HCT116 (cell line): Measurements from ENCODE around the gene GCC1. TPM values are rescaled to one million over a fixed set of nuclear protein-coding genes. Genes with fewer than 3 reads are reported as not detected.

Source experiments
- ATAC-seq: fragments of 200-7000 bp; cut with Tn5 transposase; 2 replicates; pipeline ENCODE4 v1.9.1; 2020; ENCODE audit warnings: mild to moderate bottlenecking, moderate library complexity
- BruUV-seq: library from RNA; stranded (reverse); fragments of 400-500 nt; replicated peaks from 2 replicates; lab custom pipeline; 2021; lab: Mats Ljungman, UMichigan
- CTCF ChIA-PET: fragments of 300-600 bp; sonication (Branson Sonifier 250); formaldehyde crosslinking; loops from one replicate; lab custom pipeline; 2021; ENCODE audit warnings: antibody characterized with exemption; lab: Charles Lee
- POLR2A ChIA-PET: fragments of 300-600, 350-600 bp; sonication (Branson Sonifier 250); formaldehyde crosslinking; loops from one replicate; lab custom pipeline; 2021; ENCODE audit warnings: antibody characterized with exemption; lab: Charles Lee
- RAD21 ChIA-PET, 2 experiments: fragments of 300-600 bp; sonication (Branson Sonifier 250); formaldehyde crosslinking; loops; one replicate each; lab custom pipeline; 2023; ENCODE audit warnings: low total read pairs in 2 of 2; ENCODE audit not compliant: uncharacterized antibody in 2 of 2, unreplicated experiment in 2 of 2, low non-redundant PET in 1 of 2; lab: Charles Lee
- DNase-seq: peaks from one replicate; pipeline ENCODE4 v3.0.0-alpha.2; 2010; ENCODE audit warnings: low read depth, low spot score
- H2AFZ ChIP-seq: fragments of 200-600 bp; shearing (Covaris generic), sonication (generic); 2 replicates; pipeline ENCODE4 v1.6.1; 2017; ENCODE audit warnings: low read depth, mixed run types, mixed read lengths, antibody characterized with exemption, low read length; ENCODE audit not compliant: poor library complexity, severe bottlenecking
- H3K27ac ChIP-seq: 2 replicates; pipeline ENCODE4 v1.5.1; 2012; ENCODE audit warnings: low read depth, low read length
- H3K27me3 ChIP-seq: fragments of 200-600 bp; sonication (generic); 2 replicates; pipeline ENCODE4 v1.6.1; 2016; ENCODE audit warnings: mixed run types, low read length, mixed read lengths; ENCODE audit not compliant: insufficient read depth
- H3K36me3 ChIP-seq, 2 experiments: fragments of 200-500 bp in 1 of 2; fragments of 200-600 bp in 1 of 2; sonication (Bioruptor generic) in 1 of 2; sonication (generic) in 1 of 2; 2 replicates each; pipeline versions ENCODE4 v1.5.1 to v1.6.1; 2014 to 2016; ENCODE audit warnings: low read length in 2 of 2, inconsistent platforms in 1 of 2, mixed read lengths in 1 of 2, mixed run types in 1 of 2; ENCODE audit not compliant: insufficient read depth in 2 of 2, control insufficient read depth in 1 of 2
- H3K4me1 ChIP-seq, 2 experiments: fragments of 200-600 bp in 1 of 2; sonication (generic) in 1 of 2; 2 replicates each; pipeline versions ENCODE4 v1.5.1 to v1.6.1; 2012 to 2017; ENCODE audit warnings: low read length in 2 of 2, inconsistent platforms in 1 of 2, mild to moderate bottlenecking in 1 of 2, mixed read lengths in 1 of 2, mixed run types in 1 of 2, moderate library complexity in 1 of 2; ENCODE audit not compliant: insufficient read depth in 2 of 2, control insufficient read depth in 1 of 2
- H3K4me2 ChIP-seq: fragments of 200-600 bp; sonication (generic); 2 replicates; pipeline ENCODE4 v1.6.1; 2017; ENCODE audit warnings: mixed run types, low read length, mixed read lengths
- H3K4me3 ChIP-seq, 2 experiments: fragments of 200-600 bp in 1 of 2; sonication (generic) in 1 of 2; replicated peaks in 1 of 2; 2 replicates each; pipeline ENCODE4 v1.5.1; 2011 to 2016; ENCODE audit warnings: low read length in 2 of 2, control low read depth in 1 of 2, low read depth in 1 of 2, mild to moderate bottlenecking in 1 of 2, mixed read lengths in 1 of 2, mixed run types in 1 of 2
- H3K79me2 ChIP-seq: fragments of 200-600 bp; sonication (generic); 2 replicates; pipeline ENCODE4 v1.6.1; 2017; ENCODE audit warnings: mild to moderate bottlenecking, mixed run types, low read length, moderate library complexity, mixed read lengths; ENCODE audit not compliant: insufficient read depth
- H3K9ac ChIP-seq: fragments of 200-600 bp; sonication (generic); 2 replicates; pipeline ENCODE4 v1.6.1; 2016; ENCODE audit warnings: low read length, mixed read lengths
- H3K9me2 ChIP-seq: fragments of 200-600 bp; sonication (generic), shearing (Covaris generic); 2 replicates; pipeline ENCODE4 v1.6.1; 2017; ENCODE audit warnings: mixed run types, mild to moderate bottlenecking, moderate library complexity; ENCODE audit not compliant: insufficient read depth
- H3K9me3 ChIP-seq, 2 experiments: fragments of 200-500 bp in 1 of 2; fragments of 200-600 bp in 1 of 2; sonication (Bioruptor generic) in 1 of 2; sonication (generic) in 1 of 2; 2 replicates each; pipeline ENCODE4 v1.6.1; 2014 to 2017; ENCODE audit warnings: low read length in 2 of 2, mixed read lengths in 2 of 2, inconsistent platforms in 1 of 2, low read depth in 1 of 2, mild to moderate bottlenecking in 1 of 2, mixed run types in 1 of 2, moderate library complexity in 1 of 2; ENCODE audit not compliant: control insufficient read depth in 1 of 2, insufficient read depth in 1 of 2
- H4K20me1 ChIP-seq: fragments of 200-600 bp; sonication (generic), shearing (Covaris generic); 2 replicates; pipeline ENCODE4 v1.6.1; 2017; ENCODE audit warnings: mixed run types, mild to moderate bottlenecking, moderate library complexity; ENCODE audit not compliant: insufficient read depth
- ATF3 ChIP-seq: IDR thresholded peaks from 2 replicates; pipeline ENCODE4 v1.6.1; 2012
- CBX3 ChIP-seq: IDR thresholded peaks from 2 replicates; pipeline ENCODE4 v1.6.1; 2012; ENCODE audit warnings: low read depth
- EGR1 ChIP-seq: IDR thresholded peaks from 2 replicates; pipeline ENCODE4 v1.6.1; 2012; ENCODE audit warnings: low read depth
- EZH2 ChIP-seq: fragments of 200-600 bp; sonication (generic); IDR thresholded peaks from 2 replicates; pipeline ENCODE4 v1.6.1; 2017; ENCODE audit warnings: antibody characterized with exemption, mixed run types
- EZH2phosphoT487 ChIP-seq: fragments of 200-600 bp; IDR thresholded peaks from 2 replicates; pipeline ENCODE4 v1.6.1; 2018; ENCODE audit warnings: antibody characterized with exemption, borderline replicate concordance
- POLR2A ChIP-seq: IDR thresholded peaks from 2 replicates; pipeline ENCODE4 v1.7.0; 2011; ENCODE audit warnings: borderline replicate concordance; ENCODE audit not compliant: insufficient read depth, insufficient read length; ENCODE audit errors: extremely low read depth
- POLR2AphosphoS5 ChIP-seq: IDR thresholded peaks from 2 replicates; pipeline ENCODE4 v1.6.1; 2011; ENCODE audit warnings: mild to moderate bottlenecking, low read depth, low read length, moderate library complexity
- RAD21 ChIP-seq: IDR thresholded peaks from 2 replicates; pipeline ENCODE4 v1.6.1; 2012; ENCODE audit warnings: low read depth, mild to moderate bottlenecking
- REST ChIP-seq: IDR thresholded peaks from 2 replicates; pipeline ENCODE4 v1.6.1; 2012; ENCODE audit warnings: low read depth
- SIN3A ChIP-seq: IDR thresholded peaks from 2 replicates; pipeline ENCODE4 v1.6.1; 2012; ENCODE audit warnings: low read depth
- SP1 ChIP-seq: IDR thresholded peaks from 2 replicates; pipeline ENCODE4 v1.6.1; 2012; ENCODE audit warnings: low read depth
- SRF ChIP-seq: IDR thresholded peaks from 2 replicates; pipeline ENCODE4 v1.6.1; 2012; ENCODE audit warnings: low read depth
- TCF7L2 ChIP-seq: IDR thresholded peaks from 2 replicates; pipeline ENCODE4 v1.7.0; 2011; ENCODE audit warnings: borderline replicate concordance, inconsistent platforms; ENCODE audit not compliant: insufficient read depth, insufficient read length; ENCODE audit errors: extremely low read depth
- YY1 ChIP-seq: IDR thresholded peaks from 2 replicates; pipeline ENCODE4 v1.6.1; 2011; ENCODE audit warnings: low read length, low read depth, moderate library complexity, mild to moderate bottlenecking; ENCODE audit not compliant: insufficient replicate concordance; ENCODE audit errors: extremely low read depth
- ZFX ChIP-seq: fragments of 450-650 bp; IDR thresholded peaks from 2 replicates; pipeline ENCODE4 v1.6.1; 2017
- intact Hi-C: fragments of 100-400 bp; cut with micrococcal nuclease; formaldehyde crosslinking; loops from 2 replicates; pipeline ENCODE4 v1.10.0; 2022
- total RNA-seq: library from RNA; stranded (reverse); gene quantifications from one replicate; pipeline ENCODE4 v1.2.1, GENCODE V29; 2021; ENCODE audit not compliant: unreplicated experiment
- TF ChIP-seq, protein P1 (sequence below): IDR thresholded peaks from 2 replicates; pipeline ENCODE4 v1.6.1; 2011; ENCODE audit warnings: mild to moderate bottlenecking, low read length, moderate library complexity; ENCODE audit not compliant: insufficient replicate concordance; ENCODE audit errors: extremely low read depth
- TF ChIP-seq, protein P2 (sequence below): IDR thresholded peaks from 2 replicates; pipeline ENCODE4 v1.6.1; 2012
- TF ChIP-seq, protein P3 (sequence below), 3 experiments: fragments of 200-600 bp in 1 of 3; sonication (generic) in 1 of 3; IDR thresholded peaks in 2 of 3; conservative IDR thresholded peaks in 1 of 3; 2 replicates each; pipeline ENCODE4 v1.5.1; 2012 to 2017; ENCODE audit warnings: low read depth in 2 of 3, low read length in 2 of 3, antibody characterized with exemption in 1 of 3, borderline replicate concordance in 1 of 3, control low read depth in 1 of 3, mild to moderate bottlenecking in 1 of 3, mixed read lengths in 1 of 3, mixed run types in 1 of 3, moderate library complexity in 1 of 3; ENCODE audit not compliant: insufficient read depth in 1 of 3

Gene GCC1
- total RNA-seq, 1 experiment from 2014 or later = 17.9 TPM

GRCh38 chr7:127534636-127535035, 50.8 kb downstream of the GCC1 start:
- H3K4me2 ChIP-seq = no peak overlapping the region
- ChIA-PET CTCF (no interaction called here), RAD21 (no interaction called here), POLR2A (no interaction called here)
- DNase-seq (no peak), ATAC-seq (no peak)
- intact Hi-C loops = no loop called here
- no peaks in the 10 kb centered on the region for H3K9me3 ChIP-seq
- H3K27me3 ChIP-seq = peaks cover 71% of the 10 kb centered on the region
- no peak overlapping the region for H3K4me3 ChIP-seq
- no peaks in the 10 kb centered on the region for H3K36me3 ChIP-seq
- H4K20me1 ChIP-seq = no peaks in the 10 kb centered on the region
- no TSS peak for BruUV-seq
- H3K79me2 ChIP-seq = no peaks in the 10 kb centered on the region
- no peaks in the 10 kb centered on the region for H3K4me1 ChIP-seq
- H3K9ac ChIP-seq = no peak overlapping the region
- H2AFZ ChIP-seq = no peak overlapping the region
- no peaks in the 10 kb centered on the region for H3K9me2 ChIP-seq
- H3K27ac ChIP-seq = no peak overlapping the region
- TF ChIP-seq EGR1 (no peak), SRF (no peak), ZFX (no peak), POLR2AphosphoS5 (no peak), EZH2 (no peak), TCF7L2 (no peak), EZH2phosphoT487 (no peak), CBX3 (no peak), POLR2A (no peak), RAD21 (no peak), SIN3A (no peak), REST (no peak), YY1 (no peak), ATF3 (no peak), SP1 (no peak)
- TF ChIP-seq, protein P1, sequence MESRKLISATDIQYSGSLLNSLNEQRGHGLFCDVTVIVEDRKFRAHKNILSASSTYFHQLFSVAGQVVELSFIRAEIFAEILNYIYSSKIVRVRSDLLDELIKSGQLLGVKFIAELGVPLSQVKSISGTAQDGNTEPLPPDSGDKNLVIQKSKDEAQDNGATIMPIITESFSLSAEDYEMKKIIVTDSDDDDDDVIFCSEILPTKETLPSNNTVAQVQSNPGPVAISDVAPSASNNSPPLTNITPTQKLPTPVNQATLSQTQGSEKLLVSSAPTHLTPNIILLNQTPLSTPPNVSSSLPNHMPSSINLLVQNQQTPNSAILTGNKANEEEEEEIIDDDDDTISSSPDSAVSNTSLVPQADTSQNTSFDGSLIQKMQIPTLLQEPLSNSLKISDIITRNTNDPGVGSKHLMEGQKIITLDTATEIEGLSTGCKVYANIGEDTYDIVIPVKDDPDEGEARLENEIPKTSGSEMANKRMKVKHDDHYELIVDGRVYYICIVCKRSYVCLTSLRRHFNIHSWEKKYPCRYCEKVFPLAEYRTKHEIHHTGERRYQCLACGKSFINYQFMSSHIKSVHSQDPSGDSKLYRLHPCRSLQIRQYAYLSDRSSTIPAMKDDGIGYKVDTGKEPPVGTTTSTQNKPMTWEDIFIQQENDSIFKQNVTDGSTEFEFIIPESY = no peak
- TF ChIP-seq, protein P2, sequence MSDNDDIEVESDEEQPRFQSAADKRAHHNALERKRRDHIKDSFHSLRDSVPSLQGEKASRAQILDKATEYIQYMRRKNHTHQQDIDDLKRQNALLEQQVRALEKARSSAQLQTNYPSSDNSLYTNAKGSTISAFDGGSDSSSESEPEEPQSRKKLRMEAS = no peak
- TF ChIP-seq, protein P3, sequence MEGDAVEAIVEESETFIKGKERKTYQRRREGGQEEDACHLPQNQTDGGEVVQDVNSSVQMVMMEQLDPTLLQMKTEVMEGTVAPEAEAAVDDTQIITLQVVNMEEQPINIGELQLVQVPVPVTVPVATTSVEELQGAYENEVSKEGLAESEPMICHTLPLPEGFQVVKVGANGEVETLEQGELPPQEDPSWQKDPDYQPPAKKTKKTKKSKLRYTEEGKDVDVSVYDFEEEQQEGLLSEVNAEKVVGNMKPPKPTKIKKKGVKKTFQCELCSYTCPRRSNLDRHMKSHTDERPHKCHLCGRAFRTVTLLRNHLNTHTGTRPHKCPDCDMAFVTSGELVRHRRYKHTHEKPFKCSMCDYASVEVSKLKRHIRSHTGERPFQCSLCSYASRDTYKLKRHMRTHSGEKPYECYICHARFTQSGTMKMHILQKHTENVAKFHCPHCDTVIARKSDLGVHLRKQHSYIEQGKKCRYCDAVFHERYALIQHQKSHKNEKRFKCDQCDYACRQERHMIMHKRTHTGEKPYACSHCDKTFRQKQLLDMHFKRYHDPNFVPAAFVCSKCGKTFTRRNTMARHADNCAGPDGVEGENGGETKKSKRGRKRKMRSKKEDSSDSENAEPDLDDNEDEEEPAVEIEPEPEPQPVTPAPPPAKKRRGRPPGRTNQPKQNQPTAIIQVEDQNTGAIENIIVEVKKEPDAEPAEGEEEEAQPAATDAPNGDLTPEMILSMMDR (IDR thresholded peaks at IDR 0.05 in 2 of 3, conservative IDR thresholded peaks at IDR 0.05 in 1 of 3; ENCODE audit: borderline replicate concordance in 1 of 3, insufficient read depth in 1 of 3, low read depth in 2 of 3, low read length in 2 of 3) = no peak
